Upper lobe of right lung (tissue), 1 donor: ENCODE data around the gene TRPM2. TPM values are rescaled to one million over a fixed set of nuclear protein-coding genes. Genes with fewer than 3 reads are reported as not detected.

Experiments
- ATAC-seq: fragments of 200-7000 bp; cut with Tn5 transposase; one replicate; pipeline ENCODE4 v1.9.1; 2020; ENCODE audit warnings: mild to moderate bottlenecking, moderate library complexity
- DNase-seq: peaks from one replicate; pipeline ENCODE4 v3.0.0-alpha.2; 2020
- H3K27ac ChIP-seq: fragments of 200-600 bp; one replicate; pipeline ENCODE4 v1.8.0; 2022
- H3K27me3 ChIP-seq: fragments of 200-600 bp; one replicate; pipeline ENCODE4 v1.8.0; 2022; ENCODE audit warnings: mild to moderate bottlenecking
- H3K36me3 ChIP-seq: fragments of 200-600 bp; one replicate; pipeline ENCODE4 v1.8.0; 2022
- H3K4me1 ChIP-seq: fragments of 200-600 bp; one replicate; pipeline ENCODE4 v1.8.0; 2022
- H3K4me3 ChIP-seq: fragments of 200-600 bp; one replicate; pipeline ENCODE4 v1.8.0; 2022; ENCODE audit warnings: mild to moderate bottlenecking
- H3K9me3 ChIP-seq: fragments of 200-600 bp; one replicate; pipeline ENCODE4 v1.8.0; 2022
- CTCF ChIP-seq: fragments of 200-600 bp; IDR thresholded peaks from one replicate; pipeline ENCODE4 v1.8.0; 2022; ENCODE audit warnings: antibody characterized with exemption
- intact Hi-C: fragments of 100-400 bp; cut with DNase I; formaldehyde crosslinking; loops from one replicate; pipeline ENCODE4 v1.11.0; 2022
- long read RNA-seq: library from polyadenylated mRNA; unstranded; transcript quantifications from one replicate; pipeline ENCODE4 v2.0.0, GENCODE V29; 2021
- total RNA-seq: library from RNA; stranded (reverse); fragmentation: NEBNext Ultra II Directional; extraction: Animal tissue kit (Norgen Biotek cat#: 25700); gene quantifications from one replicate; pipeline ENCODE4 v1.2.1, GENCODE V29; 2021
- donor health status: DM: no; HTN: yes; CAD: no; lungs with severe emphysema.

The TRPM2 gene
- total RNA-seq, result 10.0 TPM
- long read RNA-seq, full-length matches to known transcripts, result 1 of 32 reads
- long read RNA-seq, partial matches to known transcripts, result 24 of 32 reads
- long read RNA-seq, other reads (novel, unspliced or antisense), result 7 of 32 reads

- peak within 1 kb of the TSS; percentile 41 for H3K4me3 ChIP-seq
- peaks cover 17% of the 10 kb centered on the region for H3K4me1 ChIP-seq
- H3K9me3 ChIP-seq, result no peaks in the 10 kb centered on the region
- no peak for TF ChIP-seq CTCF
- DNase-seq (peak; percentile 84), ATAC-seq (peak; percentile 71)
- H3K36me3 ChIP-seq, result no peaks in the 10 kb centered on the region
- H3K27me3 ChIP-seq, result peaks cover 28% of the 10 kb centered on the region
- H3K27ac ChIP-seq, result peak within 1 kb of the TSS; percentile 79
- intact Hi-C loops, result no loop called here
Observed at GRCh38 chr21:44353191-44353970, at the start of gene TRPM2. Gene TRPM2 (plus strand): TSS chr21:44353621. CDS start chr21:44353701, 80 bp downstream.

GRCh38 chr21:44304011-44304616 lies 49.3 kb upstream of the TRPM2 start:
- intact Hi-C loops, result no loop called here
- no peak for TF ChIP-seq CTCF
- no peak for DNase-seq
- Histone ChIP-seq H3K4me3 (no peak overlapping the region), H3K27me3 (no peaks in the 10 kb centered on the region), H3K36me3 (peaks cover 12% of the 10 kb centered on the region), H3K27ac (no peak overlapping the region), H3K9me3 (no peaks in the 10 kb centered on the region), H3K4me1 (peaks cover 32% of the 10 kb centered on the region)
- no peak for ATAC-seq

GRCh38 chr21:44304877-44305293 lies 48.5 kb upstream of the TRPM2 start:
- DNase-seq (no peak), ATAC-seq (peak; percentile 22)
- Histone ChIP-seq H3K4me1 (peaks cover 32% of the 10 kb centered on the region), H3K9me3 (no peaks in the 10 kb centered on the region), H3K27me3 (no peaks in the 10 kb centered on the region), H3K27ac (no peak overlapping the region), H3K4me3 (no peak overlapping the region), H3K36me3 (peaks cover 12% of the 10 kb centered on the region)
- TF ChIP-seq CTCF, result peak; percentile 53
- intact Hi-C loops, result no loop called here

GRCh38 chr21:44305691-44306090 lies 47.7 kb upstream of the TRPM2 start:
- Histone ChIP-seq H3K27ac (no peak overlapping the region), H3K36me3 (peaks cover 18% of the 10 kb centered on the region), H3K27me3 (no peaks in the 10 kb centered on the region), H3K9me3 (no peaks in the 10 kb centered on the region), H3K4me1 (peaks cover 32% of the 10 kb centered on the region), H3K4me3 (no peak overlapping the region)
- intact Hi-C loops, result no loop called here
- DNase-seq (no peak), ATAC-seq (no peak)
- no peak for TF ChIP-seq CTCF

GRCh38 chr21:44306936-44307704 lies 46.3 kb upstream of the TRPM2 start:
- no peak for DNase-seq
- H3K27ac ChIP-seq, result no peak overlapping the region

More at GRCh38 chr21:44306936-44307704, 46.3 kb upstream of the TRPM2 start:
- no peaks in the 10 kb centered on the region for H3K9me3 ChIP-seq
- H3K27me3 ChIP-seq, result no peaks in the 10 kb centered on the region
- peaks cover 17% of the 10 kb centered on the region for H3K4me1 ChIP-seq
- intact Hi-C loops, result no loop called here
- no peak for ATAC-seq
- no peak overlapping the region for H3K4me3 ChIP-seq
- TF ChIP-seq CTCF, result no peak
- H3K36me3 ChIP-seq, result peaks cover 29% of the 10 kb centered on the region
